Stomach (tissue), 9 donors: ENCODE data around the gene RPS6KA1. TPM values are rescaled to one million over a fixed set of nuclear protein-coding genes. Genes with fewer than 3 reads are reported as not detected.
"Not testable (repeated sequence)": the region's sequence is repeated elsewhere in the genome, so short reads cannot be mapped to it uniquely, and the experiment has no call there.

Experiments used
- DNase-seq, 2 donors: peaks; one replicate each; pipeline versions ENCODE4 v3.0.0 to v3.0.0-alpha.2; 2013 to 2019
- H3K27ac ChIP-seq, 5 donors: fragments of 200-600 bp in 4 of 5; sonication (generic) in 4 of 5; one replicate each; pipeline ENCODE4 v1.5.1; 2013 to 2019; ENCODE audit warnings: mild to moderate bottlenecking in 1 of 5, moderate library complexity in 1 of 5
- H3K27me3 ChIP-seq, 3 donors: fragments of 200-600 bp; sonication (generic); one replicate each; pipeline ENCODE4 v1.5.1; 2017 to 2019; ENCODE audit warnings: mixed run types in 1 of 3
- H3K36me3 ChIP-seq, 4 donors: fragments of 200-600 bp; sonication (generic); 1 replicate in 3 of 4; 2 replicates in 1 of 4; pipeline ENCODE4 v1.5.1; 2016 to 2019
- H3K4me1 ChIP-seq, 4 donors: fragments of 200-600 bp; sonication (generic); one replicate each; pipeline ENCODE4 v1.5.1; 2016 to 2019
- H3K4me3 ChIP-seq, 4 donors: fragments of 200-600 bp; sonication (generic) in 3 of 4; one replicate each; pipeline ENCODE4 v1.5.1; 2016 to 2019; ENCODE audit warnings: mild to moderate bottlenecking in 1 of 4
- H3K9me3 ChIP-seq, 4 donors: fragments of 200-600 bp; sonication (generic); one replicate each; pipeline ENCODE4 v1.5.1; 2016 to 2019
- EP300 ChIP-seq: sonication (generic); formaldehyde crosslinking; IDR thresholded peaks from one replicate; pipeline ENCODE4 v1.6.1; 2017; ENCODE audit warnings: antibody characterized with exemption
- POLR2A ChIP-seq, 4 donors: fragments of 450-650 bp; IDR thresholded peaks; one replicate each; pipeline ENCODE4 v1.6.1; 2016; ENCODE audit warnings: antibody characterized with exemption in 4 of 4, control low read depth in 2 of 4, mild to moderate bottlenecking in 1 of 4, moderate library complexity in 1 of 4
- POLR2AphosphoS5 ChIP-seq, 3 donors: sonication (generic); formaldehyde crosslinking; IDR thresholded peaks; one replicate each; pipeline ENCODE4 v1.6.1; 2016; ENCODE audit warnings: antibody characterized with exemption in 3 of 3
- WGBS, 5 donors: extraction: QIAGEN DNeasy Blood & Tissue Kit in 3 of 5; methylation state at CpG; one replicate each; pipeline versions ENCODE4 v1.1.5 to v1.1.7; 2013 to 2018; 5-methylcytosine and 5-hydroxymethylcytosine counted together
- intact Hi-C: fragments of 100-400 bp; cut with DNase I; formaldehyde crosslinking; loops from one replicate; pipeline ENCODE4 v1.15.1; 2023; ENCODE audit warnings: low total_unique reads
- polyA plus RNA-seq, 3 donors: library from polyadenylated mRNA; stranded (reverse); fragments of 200-250 nt; gene quantifications; one replicate each; pipeline ENCODE4 v1.2.3, GENCODE V29; 2013
- total RNA-seq, 5 donors: library from RNA; depleted of rRNA; stranded (reverse); fragments of >200 nt; gene quantifications; one replicate each; pipeline versions ENCODE4 v1.1.0 to v1.2.3, GENCODE V29; 2014 to 2016
- TF ChIP-seq, protein P1 (sequence below), 7 experiments: fragments of 450-650 bp in 4 of 7; fragments of 200-600 bp in 3 of 7; sonication (generic) in 3 of 7; IDR thresholded peaks; one replicate each; pipeline ENCODE4 v1.5.1; 2016 to 2019; ENCODE audit warnings: antibody characterized with exemption in 7 of 7, control low read depth in 2 of 7, mild to moderate bottlenecking in 1 of 7
- donor health status: healthy with polysubstance abuse.
- donor health status: Bipolar disorder and iron deficiency.
- donor health status: healthy.

Gene RPS6KA1
- total and polyA plus RNA-seq, 8 donors, result 15.2 to 769 (median 34.9) TPM

DNA sequence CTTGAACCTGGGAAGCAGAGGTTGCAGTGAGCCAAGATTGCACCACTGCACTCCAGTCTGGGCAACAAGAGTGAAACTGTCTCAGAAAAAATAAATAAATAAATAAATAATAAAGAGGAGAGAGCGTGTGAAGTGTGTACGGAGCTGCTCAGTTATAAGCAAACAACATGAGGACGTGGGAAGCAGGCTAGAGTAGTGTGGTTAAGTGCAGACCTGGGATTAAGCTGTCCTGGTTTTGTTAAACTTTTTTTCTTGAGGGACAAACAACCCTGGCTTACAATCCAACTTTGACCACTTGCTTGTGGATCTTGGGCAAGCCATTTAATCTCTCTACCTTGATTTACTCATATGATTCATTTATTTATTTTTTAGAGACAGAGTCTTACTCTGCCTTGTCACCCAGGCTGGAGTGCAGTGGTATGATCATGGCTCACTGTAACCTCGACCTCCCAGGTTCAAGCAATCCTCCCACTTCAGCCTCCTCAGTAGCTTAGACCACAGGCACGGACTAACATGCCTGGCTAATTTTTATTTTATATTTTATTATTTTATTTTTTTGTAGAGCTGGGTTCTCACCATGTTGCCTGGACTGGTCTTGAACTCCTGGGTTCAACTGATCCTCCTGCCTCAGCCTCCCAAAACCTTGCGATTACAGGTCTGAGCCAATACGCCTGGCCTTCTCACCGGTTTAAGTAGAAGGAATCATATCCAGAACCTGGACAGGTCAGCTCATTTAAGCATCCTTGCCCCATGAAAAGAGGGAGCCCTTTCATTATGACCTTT is 52.7 kb downstream of the RPS6KA1 start:
- WGBS, 5 donors, result 66 to 79% (median 69%) methylated on average over 8 of the region's 8 CpGs

DNA sequence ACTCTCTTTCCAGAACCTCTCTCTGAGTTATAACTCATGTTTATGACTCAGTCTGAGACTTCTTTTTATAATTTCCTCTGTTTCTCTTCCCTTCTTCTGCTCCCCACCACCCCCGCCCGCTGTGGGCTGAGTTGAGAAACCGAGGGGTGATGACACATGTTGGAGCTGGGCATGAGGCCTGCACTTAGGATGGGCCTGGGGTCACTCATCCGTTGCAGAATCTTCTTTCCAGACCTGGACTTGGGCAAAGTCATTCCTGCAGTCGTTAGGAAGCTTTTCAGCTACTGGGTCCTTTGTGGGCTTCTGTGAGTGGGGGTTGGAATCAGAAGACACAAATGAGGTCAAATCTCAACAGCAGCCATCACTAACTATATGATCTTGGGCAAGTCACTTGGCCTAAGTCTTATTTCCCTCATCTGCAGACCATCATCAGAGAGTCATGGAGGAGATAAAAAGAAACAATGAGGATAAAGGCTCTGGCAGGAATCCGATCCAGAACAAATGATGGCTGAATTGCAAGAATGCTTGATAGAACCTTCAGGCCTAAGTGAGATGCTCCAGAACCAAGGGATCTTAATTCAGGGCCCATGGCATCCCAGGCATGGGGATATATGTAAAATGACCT is 53.4 kb downstream of the RPS6KA1 start:
- H3K27me3 ChIP-seq, result no peaks in the 10 kb centered on the region
- H3K27ac ChIP-seq, result no peak overlapping the region
- intact Hi-C loops, result no loop called here
- WGBS, 5 donors, result 65 to 73% (median 72%) methylated on average over 6 of the region's 6 CpGs
- no peak overlapping the region for H3K4me3 ChIP-seq
- TF ChIP-seq POLR2AphosphoS5 (IDR thresholded peaks at IDR 0.05) (no peak), POLR2A (IDR thresholded peaks at IDR 0.05) (no peak), EP300 (no peak)
- TF ChIP-seq, protein P1, sequence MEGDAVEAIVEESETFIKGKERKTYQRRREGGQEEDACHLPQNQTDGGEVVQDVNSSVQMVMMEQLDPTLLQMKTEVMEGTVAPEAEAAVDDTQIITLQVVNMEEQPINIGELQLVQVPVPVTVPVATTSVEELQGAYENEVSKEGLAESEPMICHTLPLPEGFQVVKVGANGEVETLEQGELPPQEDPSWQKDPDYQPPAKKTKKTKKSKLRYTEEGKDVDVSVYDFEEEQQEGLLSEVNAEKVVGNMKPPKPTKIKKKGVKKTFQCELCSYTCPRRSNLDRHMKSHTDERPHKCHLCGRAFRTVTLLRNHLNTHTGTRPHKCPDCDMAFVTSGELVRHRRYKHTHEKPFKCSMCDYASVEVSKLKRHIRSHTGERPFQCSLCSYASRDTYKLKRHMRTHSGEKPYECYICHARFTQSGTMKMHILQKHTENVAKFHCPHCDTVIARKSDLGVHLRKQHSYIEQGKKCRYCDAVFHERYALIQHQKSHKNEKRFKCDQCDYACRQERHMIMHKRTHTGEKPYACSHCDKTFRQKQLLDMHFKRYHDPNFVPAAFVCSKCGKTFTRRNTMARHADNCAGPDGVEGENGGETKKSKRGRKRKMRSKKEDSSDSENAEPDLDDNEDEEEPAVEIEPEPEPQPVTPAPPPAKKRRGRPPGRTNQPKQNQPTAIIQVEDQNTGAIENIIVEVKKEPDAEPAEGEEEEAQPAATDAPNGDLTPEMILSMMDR (IDR thresholded peaks at IDR 0.05), result no peak
- no peak for DNase-seq
- no peaks in the 10 kb centered on the region for H3K36me3 ChIP-seq
- no peaks in the 10 kb centered on the region for H3K4me1 ChIP-seq
- H3K9me3 ChIP-seq, result no peaks in the 10 kb centered on the region

More for the DNA sequence above, 52.7 kb downstream of the RPS6KA1 start:
- TF ChIP-seq, protein P1 (IDR thresholded peaks at IDR 0.05), result no peak
- TF ChIP-seq EP300 (no peak), POLR2AphosphoS5 (IDR thresholded peaks at IDR 0.05) (no peak), POLR2A (IDR thresholded peaks at IDR 0.05) (no peak)
- no peak overlapping the region for H3K4me3 ChIP-seq
- no peak for DNase-seq
- H3K27me3 ChIP-seq, result no peaks in the 10 kb centered on the region
- no peak overlapping the region for H3K27ac ChIP-seq
- no peaks in the 10 kb centered on the region for H3K4me1 ChIP-seq
- H3K36me3 ChIP-seq, result no peaks in the 10 kb centered on the region
- intact Hi-C loops, result no loop called here
- H3K9me3 ChIP-seq, result no peaks in the 10 kb centered on the region

DNA sequence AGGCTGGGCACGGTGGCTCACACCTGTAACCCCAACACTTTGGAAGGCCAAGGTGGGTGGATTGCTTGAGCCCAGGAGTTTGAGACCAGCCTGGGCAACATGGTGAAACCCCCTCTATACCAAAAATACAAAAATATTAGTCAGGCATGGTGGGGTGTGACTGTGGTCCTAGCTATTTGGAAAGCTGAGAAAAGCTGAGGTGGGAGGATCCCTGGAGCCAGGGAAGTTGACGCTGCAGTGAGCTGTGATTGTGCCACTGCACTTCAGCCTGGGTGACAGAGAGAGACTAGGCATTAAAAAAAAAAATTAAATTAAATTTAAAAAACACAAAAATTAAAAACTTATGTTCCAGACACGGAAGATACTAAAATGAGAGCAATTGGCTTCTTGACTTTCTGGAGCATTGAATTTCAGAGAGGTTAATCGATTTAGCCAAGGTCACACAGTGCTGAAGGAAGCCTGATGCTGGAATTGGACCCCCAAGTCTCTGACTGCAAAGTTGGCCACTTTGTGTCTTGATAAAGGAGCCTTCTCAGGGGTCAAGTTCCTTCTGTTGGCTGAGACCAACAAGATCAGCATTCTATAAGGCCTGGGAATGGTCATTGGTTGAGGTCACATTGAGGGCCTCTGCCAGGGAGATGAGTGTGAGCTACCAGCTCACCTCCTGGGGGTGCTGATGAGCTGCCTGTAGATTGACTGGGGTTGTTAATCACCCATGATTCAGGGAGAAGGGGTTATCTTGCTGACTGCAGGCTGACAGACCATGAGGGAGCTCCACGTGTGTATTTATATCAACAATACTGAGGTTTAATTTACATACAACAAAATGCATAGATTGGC is 54.3 kb downstream of the RPS6KA1 start:
- peaks cover 0 to 8% (median 7%) of the 10 kb centered on the region in 4 donors for H3K9me3 ChIP-seq
- DNase-seq, result no peak
- TF ChIP-seq POLR2AphosphoS5 (IDR thresholded peaks at IDR 0.05) (no peak), EP300 (no peak), POLR2A (IDR thresholded peaks at IDR 0.05) (no peak)
- TF ChIP-seq, protein P1 (IDR thresholded peaks at IDR 0.05), result no peak
- H3K4me3 ChIP-seq, result no peak overlapping the region
- intact Hi-C loops, result no loop called here
- no peak overlapping the region for H3K27ac ChIP-seq
- H3K4me1 ChIP-seq, result no peaks in the 10 kb centered on the region
- no peaks in the 10 kb centered on the region for H3K27me3 ChIP-seq
- H3K36me3 ChIP-seq, result no peaks in the 10 kb centered on the region
- WGBS, 5 donors, result 76 to 80% (median 78%) methylated on average over 5 of the region's 5 CpGs

- H3K4me1 ChIP-seq, H3K4me3 ChIP-seq, H3K27me3 ChIP-seq, H3K27ac ChIP-seq, H3K9me3 ChIP-seq, DNase-seq, intact Hi-C loops, H3K36me3 ChIP-seq: not testable (repeated sequence)
- 86 to 94% (median 91%) methylated on average over 4 of the region's 4 CpGs for WGBS, 5 donors
Measured at GRCh38 chr1:26584588-26584987, 55.0 kb downstream of the RPS6KA1 start.
